WTC11 (cell line): ENCODE results near the gene IRF8.

Experiments used
- AR ChIP-seq: fragments of 250-450 bp; sonication (Bioruptor Pico); IDR thresholded peaks from 2 replicates; pipeline ENCODE4 v1.9.0; 2021; ENCODE audit warnings: mild to moderate bottlenecking
- ESRRA ChIP-seq: sonication (generic); formaldehyde crosslinking; IDR thresholded peaks from 2 replicates; pipeline ENCODE4 v1.8.1; 2022; ENCODE audit warnings: mild to moderate bottlenecking, missing genetic modification reagents, borderline replicate concordance
- FOXK1 ChIP-seq: sonication (generic); formaldehyde crosslinking; IDR thresholded peaks from 2 replicates; pipeline ENCODE4 v1.8.0; 2022; ENCODE audit warnings: mild to moderate bottlenecking, moderate library complexity, missing genetic modification reagents
- GRHL2 ChIP-seq: fragments of 250-450 bp; sonication (Bioruptor Pico); IDR thresholded peaks from 2 replicates; pipeline ENCODE4 v1.8.0; 2022; ENCODE audit warnings: mild to moderate bottlenecking, moderate library complexity; ENCODE audit not compliant: insufficient replicate concordance, severe bottlenecking
- NFYB ChIP-seq: sonication (generic); formaldehyde crosslinking; conservative IDR thresholded peaks from 2 replicates; pipeline ENCODE4 v1.8.0; 2022; ENCODE audit warnings: low read depth, missing genetic modification reagents
- NR2C2 ChIP-seq: sonication (generic); formaldehyde crosslinking; IDR thresholded peaks from 2 replicates; pipeline ENCODE4 v1.8.0; 2022; ENCODE audit warnings: mild to moderate bottlenecking, missing genetic modification reagents
- TEAD4 ChIP-seq: sonication (generic); formaldehyde crosslinking; IDR thresholded peaks from 2 replicates; pipeline ENCODE4 v1.8.0; 2022; ENCODE audit warnings: mild to moderate bottlenecking, missing genetic modification reagents
- TF ChIP-seq, protein P1 (sequence below): fragments of 200-600 bp; IDR thresholded peaks from 2 replicates; pipeline ENCODE4 v1.8.0; 2022; ENCODE audit warnings: antibody characterized with exemption
- TF ChIP-seq, protein P2 (sequence below): sonication (generic); formaldehyde crosslinking; IDR thresholded peaks from 2 replicates; pipeline ENCODE4 v1.8.1; 2022; ENCODE audit warnings: low read depth, missing genetic modification reagents, borderline replicate concordance

GRCh38 chr16:85970016-85970733 lies 71.2 kb downstream of the IRF8 start:
- TF ChIP-seq FOXK1 (no peak), GRHL2 (CRISPR knock-in tag) (no peak), ESRRA (CRISPR knock-in tag) (no peak), NR2C2 (no peak), NFYB (CRISPR knock-in tag) (no peak), TEAD4 (CRISPR knock-in tag) (no peak), AR (CRISPR knock-in tag) (no peak)
- TF ChIP-seq, protein P1, sequence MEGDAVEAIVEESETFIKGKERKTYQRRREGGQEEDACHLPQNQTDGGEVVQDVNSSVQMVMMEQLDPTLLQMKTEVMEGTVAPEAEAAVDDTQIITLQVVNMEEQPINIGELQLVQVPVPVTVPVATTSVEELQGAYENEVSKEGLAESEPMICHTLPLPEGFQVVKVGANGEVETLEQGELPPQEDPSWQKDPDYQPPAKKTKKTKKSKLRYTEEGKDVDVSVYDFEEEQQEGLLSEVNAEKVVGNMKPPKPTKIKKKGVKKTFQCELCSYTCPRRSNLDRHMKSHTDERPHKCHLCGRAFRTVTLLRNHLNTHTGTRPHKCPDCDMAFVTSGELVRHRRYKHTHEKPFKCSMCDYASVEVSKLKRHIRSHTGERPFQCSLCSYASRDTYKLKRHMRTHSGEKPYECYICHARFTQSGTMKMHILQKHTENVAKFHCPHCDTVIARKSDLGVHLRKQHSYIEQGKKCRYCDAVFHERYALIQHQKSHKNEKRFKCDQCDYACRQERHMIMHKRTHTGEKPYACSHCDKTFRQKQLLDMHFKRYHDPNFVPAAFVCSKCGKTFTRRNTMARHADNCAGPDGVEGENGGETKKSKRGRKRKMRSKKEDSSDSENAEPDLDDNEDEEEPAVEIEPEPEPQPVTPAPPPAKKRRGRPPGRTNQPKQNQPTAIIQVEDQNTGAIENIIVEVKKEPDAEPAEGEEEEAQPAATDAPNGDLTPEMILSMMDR: no peak
- TF ChIP-seq, protein P2, sequence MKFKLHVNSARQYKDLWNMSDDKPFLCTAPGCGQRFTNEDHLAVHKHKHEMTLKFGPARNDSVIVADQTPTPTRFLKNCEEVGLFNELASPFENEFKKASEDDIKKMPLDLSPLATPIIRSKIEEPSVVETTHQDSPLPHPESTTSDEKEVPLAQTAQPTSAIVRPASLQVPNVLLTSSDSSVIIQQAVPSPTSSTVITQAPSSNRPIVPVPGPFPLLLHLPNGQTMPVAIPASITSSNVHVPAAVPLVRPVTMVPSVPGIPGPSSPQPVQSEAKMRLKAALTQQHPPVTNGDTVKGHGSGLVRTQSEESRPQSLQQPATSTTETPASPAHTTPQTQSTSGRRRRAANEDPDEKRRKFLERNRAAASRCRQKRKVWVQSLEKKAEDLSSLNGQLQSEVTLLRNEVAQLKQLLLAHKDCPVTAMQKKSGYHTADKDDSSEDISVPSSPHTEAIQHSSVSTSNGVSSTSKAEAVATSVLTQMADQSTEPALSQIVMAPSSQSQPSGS (CRISPR knock-in tag): no peak
